HS-27A (cell line): ENCODE data around the gene KRTAP5-10.
"Not testable (repeated sequence)": the region's sequence is repeated elsewhere in the genome, so short reads cannot be mapped to it uniquely, and the experiment has no call there.

ENCODE experiments used
- DNase-seq: peaks from one replicate; pipeline ENCODE4 v3.0.0-alpha.2; 2012; ENCODE audit warnings: low read depth, missing footprints

Gene KRTAP5-10

DNA sequence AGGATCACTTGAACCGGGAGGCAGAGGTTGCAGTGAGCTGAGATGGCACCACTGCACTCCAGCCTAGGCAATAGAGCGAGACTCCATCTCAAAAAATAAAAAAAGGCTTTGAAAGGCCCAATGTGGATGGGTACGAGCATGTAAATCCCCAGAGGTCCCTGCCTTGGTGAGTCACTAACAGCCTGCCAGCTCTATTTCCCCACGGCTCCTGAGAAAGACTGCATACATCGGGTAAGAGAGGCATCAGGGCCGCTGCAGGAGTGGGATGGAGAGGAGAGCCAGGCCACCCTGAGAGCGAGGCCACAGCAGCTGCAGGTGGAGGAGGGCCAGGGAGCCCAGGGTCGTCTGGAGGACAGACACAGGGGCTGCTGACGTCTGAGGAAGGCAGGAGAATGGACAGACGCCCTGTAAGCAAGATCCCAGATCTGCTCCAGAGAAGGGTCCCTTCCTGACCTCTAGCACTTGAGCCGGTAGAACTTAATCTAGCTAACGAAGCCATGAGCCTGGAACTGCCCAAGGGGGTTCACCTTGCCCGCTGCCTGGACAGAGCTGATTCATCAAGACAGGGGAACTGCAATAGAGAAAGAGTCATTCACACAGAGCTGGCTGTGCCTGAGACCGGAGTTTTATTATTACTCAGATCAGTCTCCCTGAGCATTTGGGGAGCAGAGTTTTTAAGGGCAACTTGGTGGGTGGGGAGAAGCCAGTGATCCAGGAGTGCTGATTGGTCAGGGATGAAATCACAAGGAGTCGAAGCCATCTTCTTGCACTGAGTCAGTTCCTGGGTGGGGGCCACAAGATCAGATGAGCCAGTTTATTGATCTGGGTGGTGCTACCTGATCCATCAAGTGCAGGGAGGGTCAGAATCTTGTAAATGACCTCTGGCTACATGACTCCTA lies 22.2 kb upstream of the KRTAP5-10 start:
- no peak for DNase-seq

DNA sequence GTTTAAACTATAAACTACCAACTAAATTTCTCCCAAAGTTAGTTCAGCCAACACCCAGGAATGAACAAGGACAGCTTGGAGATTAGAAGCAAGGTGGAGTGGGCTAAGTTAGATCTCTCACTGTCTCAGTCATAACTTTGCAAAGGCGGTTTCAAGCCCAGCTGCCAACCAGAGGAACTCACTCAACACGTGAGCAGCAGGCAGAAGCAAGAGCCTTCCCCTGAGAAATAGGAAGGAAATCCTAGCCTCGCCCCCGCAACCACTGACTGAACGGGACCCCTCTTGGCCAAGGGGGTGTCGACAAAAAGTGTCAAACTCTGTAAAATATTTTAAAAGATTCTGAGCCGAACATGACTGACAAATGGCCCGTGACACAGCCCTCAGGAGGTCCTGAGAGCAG lies 21.5 kb upstream of the KRTAP5-10 start:
- no peak for DNase-seq

DNA sequence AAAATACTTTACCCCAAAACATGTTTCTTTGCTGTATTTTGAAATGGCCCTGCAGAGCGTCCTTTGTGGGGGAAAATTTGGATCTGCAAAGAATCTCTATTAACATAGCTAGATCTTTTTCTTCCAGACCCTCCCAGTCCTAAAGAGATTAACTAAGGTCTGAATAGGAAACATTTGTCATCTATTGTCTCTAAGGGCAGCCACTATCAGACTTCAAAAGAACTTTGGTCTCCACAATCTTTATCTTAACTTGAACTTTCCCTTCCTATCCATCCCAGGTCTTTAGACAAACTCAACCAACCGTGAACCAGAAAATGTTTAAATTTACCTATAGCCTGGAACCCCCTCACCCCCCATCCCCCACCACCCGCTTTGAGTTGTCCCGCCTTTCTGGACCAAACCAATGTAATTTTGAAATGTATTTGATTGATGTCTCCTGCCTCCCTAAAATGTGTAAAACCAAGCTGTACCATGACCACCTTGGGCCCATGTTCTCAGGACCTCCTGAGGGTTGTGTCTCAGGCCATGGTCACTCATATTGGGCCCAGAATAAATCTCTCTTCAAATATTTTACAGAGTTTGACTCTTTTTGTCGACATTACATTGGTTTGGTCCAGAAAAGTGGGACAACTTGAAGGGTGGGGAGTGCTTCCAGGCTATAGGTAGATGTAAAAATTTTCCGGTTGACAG lies 20.7 kb upstream of the KRTAP5-10 start:
- no peak for DNase-seq

DNA sequence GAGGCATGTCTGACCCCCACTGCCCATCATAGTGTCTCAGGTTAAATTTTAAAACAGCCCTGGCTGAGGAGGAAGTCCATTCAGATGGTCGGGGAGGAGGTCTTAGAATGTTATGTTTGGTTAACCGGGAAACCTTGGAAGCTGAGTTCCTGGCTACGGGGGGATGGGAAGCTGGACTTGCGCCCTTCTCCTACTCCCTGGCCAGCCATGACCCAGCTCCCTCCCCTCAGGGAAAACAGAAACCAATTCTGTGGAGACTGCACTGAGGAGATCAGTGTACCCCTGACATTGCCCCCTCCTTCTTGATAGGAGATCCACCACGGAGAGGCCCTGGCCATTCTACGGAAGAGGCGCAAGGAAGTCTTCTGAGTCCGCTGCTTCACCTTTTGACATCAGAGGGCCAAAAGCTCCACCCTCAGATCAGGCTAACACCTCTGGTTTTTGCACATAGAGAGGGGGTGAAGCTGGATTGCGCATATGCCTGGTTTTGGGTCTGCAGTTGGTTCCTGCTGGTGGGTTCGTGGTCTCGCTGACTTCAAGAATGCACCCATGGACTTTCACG lies 19.9 kb upstream of the KRTAP5-10 start:
- no peak for DNase-seq

DNA sequence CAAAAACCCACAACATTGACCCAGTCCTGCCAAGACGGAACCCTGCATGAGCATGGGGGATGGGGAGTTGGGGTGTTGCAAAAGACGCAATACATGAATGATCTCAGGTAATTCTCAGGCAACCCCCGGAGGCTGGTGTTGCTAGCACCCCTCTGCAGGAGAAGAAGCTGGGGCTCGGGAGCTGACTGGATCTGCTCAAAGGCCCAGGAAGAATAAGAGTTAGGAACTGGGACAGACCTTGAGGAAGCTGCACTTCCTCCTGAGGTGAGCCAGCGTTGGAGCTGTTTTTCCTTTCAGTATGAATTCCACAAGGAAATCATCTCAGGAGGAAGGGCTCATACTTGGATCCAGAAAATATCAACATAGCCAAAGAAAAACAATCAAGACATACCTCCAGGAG lies 17.2 kb upstream of the KRTAP5-10 start, which contains the start of gene KRTAP5-9:
TSS of gene KRTAP5-9 (plus strand) at position 301 of the 400 bp plus-strand sequence. CDS start 238 bp downstream, outside the sequence.
- DNase-seq, result no peak

DNA sequence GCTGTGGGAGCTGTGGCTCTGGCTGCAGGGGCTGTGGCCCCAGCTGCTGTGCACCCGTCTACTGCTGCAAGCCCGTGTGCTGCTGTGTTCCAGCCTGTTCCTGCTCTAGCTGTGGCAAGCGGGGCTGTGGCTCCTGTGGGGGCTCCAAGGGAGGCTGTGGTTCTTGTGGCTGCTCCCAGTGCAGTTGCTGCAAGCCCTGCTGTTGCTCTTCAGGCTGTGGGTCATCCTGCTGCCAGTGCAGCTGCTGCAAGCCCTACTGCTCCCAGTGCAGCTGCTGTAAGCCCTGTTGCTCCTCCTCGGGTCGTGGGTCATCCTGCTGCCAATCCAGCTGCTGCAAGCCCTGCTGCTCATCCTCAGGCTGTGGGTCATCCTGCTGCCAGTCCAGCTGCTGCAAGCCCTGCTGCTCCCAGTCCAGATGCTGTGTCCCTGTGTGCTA lies 16.6 kb upstream of the KRTAP5-10 start:
- DNase-seq, result no peak

DNA sequence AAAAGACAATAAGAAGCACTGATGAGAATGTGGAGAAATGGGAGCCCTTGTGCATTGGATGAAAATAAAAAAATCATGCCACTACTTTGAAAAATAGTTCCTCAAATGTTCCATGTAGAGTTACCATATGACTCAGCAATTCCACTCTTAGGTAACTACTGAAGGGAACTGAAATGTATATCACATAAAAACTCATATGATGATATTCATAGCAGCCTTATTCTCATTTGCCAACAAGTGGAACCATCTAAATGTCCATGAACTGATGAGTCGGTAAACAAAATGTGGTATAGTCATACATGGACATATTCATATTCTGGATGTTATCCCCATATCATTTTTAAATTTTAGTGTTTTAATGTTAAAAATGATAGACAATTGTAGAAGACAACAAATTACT lies 13.7 kb upstream of the KRTAP5-10 start:
- DNase-seq, result no peak

DNA sequence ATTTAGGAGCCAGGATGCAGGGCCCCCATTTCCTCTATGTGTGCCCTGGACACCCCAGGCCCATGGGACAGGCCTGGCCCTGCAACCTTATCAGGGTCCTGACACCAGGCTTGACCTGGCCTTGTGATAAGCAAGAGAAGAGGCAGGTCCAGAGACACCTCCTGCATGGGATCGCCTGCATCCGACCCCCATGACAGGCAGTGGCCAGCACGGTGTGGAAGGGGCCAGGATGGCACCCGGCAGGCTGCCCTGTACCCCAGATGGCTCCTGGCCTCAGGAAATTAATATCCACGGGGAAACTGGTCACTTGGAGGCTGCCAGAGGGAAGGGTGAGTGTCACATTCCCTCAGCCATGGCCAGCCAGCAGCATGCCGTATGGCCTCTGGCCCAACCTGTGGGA lies 10.4 kb upstream of the KRTAP5-10 start:
- no peak for DNase-seq

DNA sequence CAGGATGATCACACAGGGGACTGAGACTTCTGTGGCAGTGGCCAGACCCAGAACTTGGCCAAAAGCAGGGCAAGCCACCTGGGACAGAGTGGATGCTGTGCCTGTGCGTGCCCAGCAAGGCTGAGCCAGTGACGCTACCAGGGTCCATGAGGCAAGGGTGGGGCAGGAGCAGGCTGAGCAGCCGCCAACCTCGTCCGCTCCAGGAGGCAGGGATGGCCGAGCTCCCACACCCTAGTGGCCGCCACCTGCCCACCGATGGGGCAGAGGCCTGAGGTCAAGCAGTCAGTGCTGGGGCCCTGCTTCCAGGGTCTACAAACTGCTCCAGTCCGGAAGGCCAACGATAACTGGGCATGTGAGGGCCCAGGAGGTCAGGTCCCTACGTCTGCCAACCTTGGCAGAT lies 9.9 kb upstream of the KRTAP5-10 start:
- DNase-seq, result no peak

DNA sequence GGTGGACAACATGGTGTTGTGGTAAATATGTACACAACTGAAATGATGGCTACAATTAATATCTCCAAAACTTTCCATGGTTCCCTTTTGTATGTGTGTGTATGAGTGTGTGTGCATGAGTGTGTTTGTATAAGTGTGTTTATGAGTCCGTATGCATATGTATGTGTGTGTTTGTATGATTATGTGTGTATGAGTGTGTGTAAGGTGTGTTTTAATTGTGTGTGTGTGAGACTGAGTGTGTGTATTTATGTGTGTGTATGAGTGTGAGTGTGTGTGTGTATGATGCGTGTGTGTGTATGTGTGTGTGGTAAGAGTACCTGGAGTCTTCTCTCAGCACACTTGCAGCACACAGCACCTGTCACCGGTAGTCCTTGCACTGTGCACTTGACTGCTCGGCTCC lies 9.3 kb upstream of the KRTAP5-10 start:
- DNase-seq, result no peak

DNA sequence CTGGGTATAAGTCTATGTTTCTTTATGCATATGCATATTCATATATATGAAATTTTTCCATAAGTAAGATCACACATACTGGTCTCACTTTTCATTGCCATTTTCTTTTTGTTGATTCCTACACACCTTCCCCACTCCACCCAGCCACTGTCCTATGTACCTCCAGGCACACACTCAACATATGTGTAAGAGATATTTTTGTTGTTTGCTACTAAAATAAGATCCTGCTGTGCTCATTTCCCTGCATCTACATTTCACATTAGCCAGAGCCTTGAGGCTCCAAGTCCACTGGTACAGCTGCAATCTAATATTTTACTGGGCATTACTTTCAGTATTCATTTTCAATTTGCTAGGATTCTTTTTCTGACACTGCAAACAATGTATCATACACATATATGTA lies 8.1 kb upstream of the KRTAP5-10 start:
- DNase-seq, result no peak

DNA sequence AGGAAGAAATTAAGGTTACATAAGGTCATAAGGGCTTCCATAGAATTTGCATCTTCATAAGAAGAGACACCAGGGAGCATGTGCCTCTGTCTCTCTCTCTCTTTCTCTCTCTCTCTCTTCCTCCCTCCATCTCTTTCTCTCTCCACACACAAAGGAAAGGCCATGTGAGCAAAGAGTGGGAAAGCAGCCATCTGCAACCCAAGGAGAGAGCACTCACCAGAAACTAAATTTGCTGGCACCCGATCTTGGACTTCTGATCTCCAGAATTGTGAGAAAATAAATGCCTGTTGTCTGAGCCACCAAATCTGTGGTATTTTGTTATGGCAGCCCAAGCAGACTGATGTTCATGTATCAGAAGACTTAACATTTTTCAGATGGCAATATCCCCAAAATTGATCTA lies 6.4 kb upstream of the KRTAP5-10 start:
- no peak for DNase-seq

DNA sequence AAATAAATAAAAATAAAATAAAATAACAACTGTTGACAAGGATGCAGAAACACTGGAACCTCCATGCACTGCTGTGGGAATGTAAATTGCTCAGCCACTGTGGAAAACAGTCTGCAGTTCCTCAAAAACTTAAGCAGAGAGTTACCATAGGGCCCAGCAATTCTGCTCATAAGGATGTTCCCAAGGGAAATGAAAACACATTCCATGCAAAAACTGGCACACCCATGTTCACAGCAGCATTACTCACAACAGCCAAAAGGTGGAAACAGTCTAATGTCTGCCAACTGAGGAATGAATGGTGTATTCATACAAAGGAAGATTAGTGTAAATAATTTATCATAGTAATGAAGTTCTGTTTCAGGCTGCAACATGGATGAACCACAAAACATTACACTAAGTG lies 3.2 kb upstream of the KRTAP5-10 start:
- DNase-seq, result no peak

DNA sequence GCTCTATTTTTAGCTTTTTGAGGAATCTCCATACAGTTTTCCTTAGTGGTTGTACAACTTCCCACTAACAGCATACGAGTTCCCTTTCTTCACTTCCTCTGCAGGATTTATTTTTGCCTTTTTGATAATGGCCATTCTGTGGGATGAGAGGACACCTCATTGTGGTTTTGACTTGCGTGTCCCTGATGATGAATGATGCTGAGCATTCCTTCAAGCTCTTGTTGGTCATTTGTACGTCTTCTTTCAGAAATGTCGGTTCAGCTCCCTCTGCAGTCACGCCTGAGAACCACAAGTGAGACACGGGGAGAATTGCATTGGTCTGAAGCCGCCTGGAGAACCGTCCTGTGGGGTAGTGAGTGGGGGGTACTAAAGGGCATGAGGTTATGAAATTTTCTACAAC lies 2.0 kb upstream of the KRTAP5-10 start:
- peak; percentile 7 for DNase-seq

DNA sequence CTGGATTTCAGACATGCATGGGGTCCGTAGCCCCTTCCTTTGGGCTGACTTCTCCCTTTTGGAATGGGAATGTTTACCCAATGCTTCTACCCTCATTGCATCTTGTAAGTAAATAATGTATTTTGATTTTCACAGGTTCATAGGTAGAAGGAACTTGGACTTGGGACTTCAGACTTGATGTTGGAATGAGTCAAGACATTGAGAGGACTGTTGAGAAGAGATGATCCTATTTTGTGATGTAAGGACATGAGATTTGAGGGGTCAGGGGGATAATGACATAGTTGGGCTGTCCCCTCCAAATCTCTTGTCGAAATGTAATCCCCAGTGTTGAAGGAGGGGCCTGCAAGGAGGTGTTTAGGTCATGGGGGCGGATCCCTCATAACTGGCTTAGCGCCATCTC lies 933 bp upstream of the KRTAP5-10 start:
- DNase-seq, result no peak

DNA sequence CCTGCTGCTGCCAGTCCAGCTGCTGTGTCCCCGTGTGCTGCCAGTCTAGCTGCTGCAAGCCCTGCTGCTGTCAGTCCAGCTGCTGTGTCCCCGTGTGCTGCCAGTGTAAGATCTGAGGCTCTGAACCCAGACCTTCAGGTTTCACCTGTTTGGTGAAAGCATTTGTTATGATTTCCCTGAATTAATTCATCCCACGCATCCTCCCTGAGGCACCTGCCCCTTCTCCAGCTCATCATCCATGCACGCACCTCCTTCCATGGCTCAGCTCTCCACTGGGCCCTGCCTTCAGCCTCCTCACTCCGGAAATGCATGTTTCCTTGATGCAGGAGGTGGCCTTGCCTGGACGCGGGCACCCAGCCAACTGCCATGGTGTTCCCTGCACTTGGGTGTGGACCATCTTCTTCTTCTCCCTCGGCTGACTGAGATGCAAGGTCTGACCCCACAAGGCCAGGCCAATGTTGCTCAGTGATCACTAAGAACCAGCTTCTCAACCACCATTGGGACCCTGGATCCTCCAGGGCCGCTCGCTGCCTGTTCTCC lies 788 bp downstream of the KRTAP5-10 start:
- no peak for DNase-seq

DNA sequence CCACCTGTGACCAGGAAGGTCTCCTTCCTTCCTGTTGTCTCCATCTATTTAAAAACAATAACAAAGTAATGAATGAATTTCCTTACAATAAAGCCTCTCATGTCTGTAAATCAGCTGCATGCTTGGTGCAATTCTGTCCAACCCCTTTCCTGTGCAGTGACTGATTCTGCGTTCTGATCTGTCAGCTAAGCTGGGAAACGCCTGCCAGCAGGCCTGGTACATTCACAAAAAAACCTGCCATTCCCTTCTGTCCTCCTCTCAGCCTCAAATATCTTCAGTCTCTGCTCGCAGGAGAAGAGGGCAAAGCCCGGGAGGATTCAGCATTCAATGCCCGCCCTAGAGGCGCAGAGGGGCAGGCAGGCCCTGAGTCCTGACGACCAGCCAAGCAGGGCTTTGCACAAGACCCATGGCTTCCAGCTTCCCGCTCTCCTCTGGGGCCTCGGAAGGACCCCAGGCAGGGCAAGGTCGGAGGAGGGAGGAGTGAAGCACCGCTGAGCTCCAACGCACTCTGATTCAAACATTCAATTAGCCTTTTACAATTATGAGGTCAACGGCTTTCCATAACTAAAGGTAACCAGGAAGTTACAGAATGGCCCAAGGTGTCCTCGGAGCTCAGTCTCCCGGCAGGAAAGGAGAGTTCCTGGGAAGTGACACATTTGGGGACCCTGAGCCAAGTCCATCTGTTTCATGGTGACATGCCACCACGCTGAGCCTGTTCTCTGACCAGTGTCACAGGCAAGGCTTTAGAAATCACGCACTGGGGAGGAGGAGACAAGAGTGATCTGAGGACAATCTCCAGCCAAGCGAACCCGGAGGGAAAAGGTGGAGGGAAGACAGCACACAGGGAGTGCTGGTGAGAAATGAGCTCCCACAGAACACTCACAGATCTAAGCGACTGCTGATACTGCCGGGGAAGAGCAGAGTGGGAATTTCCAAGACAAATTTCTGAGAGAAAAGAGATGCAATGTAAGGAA lies 1.6 kb downstream of the KRTAP5-10 start:
- not testable (repeated sequence) for DNase-seq

DNA sequence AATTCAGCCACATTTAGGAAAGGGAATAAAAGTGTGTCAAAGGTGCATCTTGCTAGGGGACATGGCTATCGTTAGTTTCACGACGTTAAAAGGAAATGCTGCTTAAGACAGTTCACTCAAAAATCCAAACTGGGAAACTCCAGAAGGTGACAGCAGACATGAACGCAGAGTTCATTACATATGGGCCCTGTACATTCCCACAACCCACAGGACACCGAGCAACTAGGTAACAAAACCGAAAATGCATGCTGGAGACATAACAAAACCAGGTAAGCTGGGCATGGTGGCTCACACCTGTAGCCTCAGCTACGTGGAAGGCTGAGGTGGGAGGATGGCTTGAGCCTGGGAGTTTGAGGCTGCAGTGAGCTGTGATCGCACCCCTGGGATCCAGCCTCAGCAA lies 2.3 kb downstream of the KRTAP5-10 start:
- DNase-seq, result not testable (repeated sequence)

DNA sequence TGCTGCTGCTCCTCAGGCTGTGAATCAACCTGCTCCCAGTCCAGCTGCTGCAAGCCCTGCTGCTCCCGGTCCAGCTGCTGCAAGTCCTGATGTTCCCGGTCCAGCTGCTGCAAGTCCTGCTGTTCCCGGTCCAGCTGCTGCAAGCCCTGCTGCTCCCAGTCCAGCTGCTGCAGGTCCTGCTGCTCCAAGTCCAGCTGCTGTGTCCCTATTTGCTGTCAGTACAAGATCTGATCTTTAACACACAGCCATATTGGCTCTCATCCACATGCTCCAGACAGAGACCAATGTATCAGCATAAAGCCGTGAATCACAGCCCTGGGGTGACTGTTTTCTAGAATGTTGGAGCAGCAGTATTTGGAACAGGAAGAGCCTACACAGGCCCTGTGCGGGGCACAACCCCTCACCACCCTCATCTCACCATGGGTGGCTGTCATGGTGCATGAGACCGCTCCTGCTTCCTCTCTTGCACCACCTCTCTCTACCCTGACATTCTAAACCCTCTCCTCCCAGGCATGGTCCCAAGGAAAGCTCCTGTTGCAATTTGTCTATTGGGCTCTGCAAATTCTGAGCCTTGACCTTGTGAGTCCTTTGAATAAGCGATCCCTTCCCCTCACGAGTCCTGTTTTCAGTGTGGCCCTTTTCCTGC lies 3.5 kb downstream of the KRTAP5-10 start:
- no peak for DNase-seq

DNA sequence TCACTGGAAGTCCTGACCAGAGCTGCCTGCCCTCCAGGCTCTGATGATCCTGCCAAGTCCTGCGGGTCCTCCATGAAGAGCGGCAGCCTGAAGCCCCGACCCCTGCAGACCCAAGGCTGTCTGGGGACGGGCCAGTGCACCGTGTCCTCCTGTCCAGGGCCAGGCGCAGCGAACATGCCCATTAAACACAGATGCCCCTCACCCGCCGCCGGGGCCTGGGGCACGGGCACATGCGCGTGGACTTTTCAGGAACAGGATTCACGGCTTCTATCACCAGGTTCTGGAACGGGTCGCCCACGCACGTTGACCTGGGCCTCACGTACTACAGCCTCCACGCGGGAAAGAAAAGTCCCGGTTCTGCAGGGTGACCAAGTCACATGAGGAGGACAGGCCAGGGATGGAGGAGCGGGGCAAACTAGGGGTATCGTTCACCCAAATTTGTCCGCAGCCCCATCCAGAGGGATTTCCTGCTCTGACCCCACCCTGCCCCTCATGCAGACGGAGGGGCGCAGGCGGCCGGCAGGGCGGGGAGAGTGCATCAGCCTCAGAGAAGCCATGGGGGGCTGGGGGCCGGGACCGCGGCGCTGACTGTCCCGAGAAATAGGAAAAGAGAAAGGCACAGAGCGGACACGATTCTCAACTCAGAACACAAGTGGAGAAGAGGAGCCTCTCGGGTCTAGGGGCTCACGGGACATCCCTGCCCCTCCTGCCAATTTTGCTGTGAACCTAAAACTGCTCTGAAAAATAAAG lies 5.9 kb downstream of the KRTAP5-10 start:
- not testable (repeated sequence) for DNase-seq
